GM08714 (cell line): ENCODE measurements around the gene ZYG11A.

Experiments used
- H3K4me3 ChIP-seq: fragments of 200-500 bp; sonication (Bioruptor generic); 2 replicates; pipeline ENCODE4 v1.5.1; 2014; ENCODE audit warnings: mild to moderate bottlenecking, low read length, inconsistent platforms
- ZNF274 ChIP-seq: IDR thresholded peaks from 2 replicates; pipeline ENCODE4 v1.6.1; 2012; ENCODE audit warnings: mild to moderate bottlenecking, low read depth, low read length

The ZYG11A gene

GRCh38 chr1:52919051-52919722 lies 76.6 kb downstream of the ZYG11A start:
- no peak overlapping the region for H3K4me3 ChIP-seq
- no peak for TF ChIP-seq ZNF274

- no peak for TF ChIP-seq ZNF274
Measured at GRCh38 chr1:52919723-52920483, 77.3 kb downstream of the ZYG11A start.

GRCh38 chr1:52920791-52921291 lies 78.3 kb downstream of the ZYG11A start:
- H3K4me3 ChIP-seq = peak overlapping the region; percentile 41; the same call in 1 of the 2 replicates
- TF ChIP-seq ZNF274 = no peak

More at GRCh38 chr1:52919723-52920483, 77.3 kb downstream of the ZYG11A start:
- no peak overlapping the region for H3K4me3 ChIP-seq

DNA sequence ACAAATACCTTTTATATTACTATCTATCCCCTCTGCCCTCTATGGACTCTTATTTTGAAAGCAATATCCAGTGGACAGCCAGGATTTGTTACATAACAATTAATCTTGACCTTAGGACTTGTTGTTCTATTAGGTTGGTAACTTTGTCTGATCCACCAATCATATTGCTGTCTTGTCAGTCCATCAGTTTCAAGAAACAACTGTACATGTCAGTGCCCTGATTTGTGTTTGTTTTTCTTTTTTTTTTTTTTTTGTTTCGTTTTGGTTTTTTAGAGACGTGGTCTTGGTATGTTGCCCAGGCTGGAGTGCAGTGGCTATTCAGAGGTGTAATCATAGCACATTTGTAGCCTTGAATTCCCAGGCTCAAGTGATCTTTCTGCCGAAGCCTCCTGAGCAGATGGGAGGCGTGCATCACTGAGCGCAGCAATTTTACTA lies 83.0 kb downstream of the ZYG11A start:
- TF ChIP-seq ZNF274 = no peak
- H3K4me3 ChIP-seq = no peak overlapping the region

DNA sequence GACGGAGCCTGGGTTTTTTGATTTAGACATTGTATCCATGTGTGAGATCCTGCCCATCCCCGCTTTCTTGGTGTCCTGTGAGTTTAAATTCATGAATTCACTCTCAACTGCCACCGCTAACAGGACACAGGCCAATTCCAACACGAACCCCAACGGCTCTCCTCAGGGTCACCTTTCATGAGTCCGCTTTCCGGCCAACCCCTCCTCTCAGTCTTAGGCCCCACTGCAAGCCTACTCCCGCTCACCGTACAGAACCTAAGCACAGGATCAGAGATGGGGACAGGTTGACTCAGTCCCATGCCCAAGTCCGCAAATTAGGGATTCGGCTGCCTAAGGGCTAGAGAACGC lies 84.3 kb downstream of the ZYG11A start:
- peak overlapping the region; percentile 47; the same call in 1 of the 2 replicates for H3K4me3 ChIP-seq
- TF ChIP-seq ZNF274 = no peak

DNA sequence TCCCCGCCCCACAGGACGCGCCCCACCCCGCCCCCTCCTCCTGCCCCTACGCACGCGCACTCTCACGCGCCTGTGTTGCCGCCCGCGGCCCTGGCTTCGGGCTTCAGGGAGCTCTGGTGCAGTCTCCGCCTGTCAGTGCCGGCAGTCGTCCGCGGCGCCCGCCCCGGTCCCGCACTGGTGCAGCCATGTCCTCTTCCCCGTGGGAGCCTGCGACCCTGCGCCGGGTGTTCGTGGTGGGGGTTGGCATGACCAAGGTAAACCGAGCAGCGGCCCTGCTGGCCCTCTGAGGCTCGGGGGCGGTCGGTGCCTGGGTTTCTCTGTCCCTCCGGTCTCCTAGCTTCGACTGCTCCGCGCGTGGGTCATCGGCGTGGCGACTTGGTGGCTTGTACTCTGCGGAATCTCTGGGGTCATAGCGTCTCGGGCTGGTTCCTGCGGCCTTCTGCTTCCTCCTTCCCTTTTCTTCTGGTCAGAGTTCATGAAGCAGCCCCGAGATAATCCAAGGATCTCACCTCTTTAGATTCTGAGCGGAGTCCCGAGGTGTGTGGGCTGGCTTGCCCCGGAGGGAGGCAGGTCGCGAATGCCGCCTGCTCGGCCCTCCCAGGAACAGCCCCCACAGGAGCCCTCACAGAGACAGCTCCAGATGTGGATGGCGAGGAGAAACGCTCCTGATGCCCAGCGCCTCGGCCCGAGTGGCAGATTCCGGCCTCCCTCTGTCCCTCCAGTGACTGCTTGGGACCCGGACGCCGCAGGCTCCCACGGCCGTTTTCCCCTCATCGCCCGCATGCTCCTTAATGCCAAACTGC lies 84.9 kb downstream of the ZYG11A start, which contains the start of gene SCP2:
Gene SCP2 (plus strand): TSS at position 65 of the 803 bp plus-strand sequence. CDS start 121 bp downstream, at position 186.
- peak within 1 kb of the TSS; percentile 73; the same call in 1 of the 2 replicates for H3K4me3 ChIP-seq
- TF ChIP-seq ZNF274 = no peak

- TF ChIP-seq ZNF274 = no peak
- H3K4me3 ChIP-seq = peak overlapping the region; percentile 73; the same call in 1 of the 2 replicates
Measured at GRCh38 chr1:52928015-52928404, 85.5 kb downstream of the ZYG11A start.

DNA sequence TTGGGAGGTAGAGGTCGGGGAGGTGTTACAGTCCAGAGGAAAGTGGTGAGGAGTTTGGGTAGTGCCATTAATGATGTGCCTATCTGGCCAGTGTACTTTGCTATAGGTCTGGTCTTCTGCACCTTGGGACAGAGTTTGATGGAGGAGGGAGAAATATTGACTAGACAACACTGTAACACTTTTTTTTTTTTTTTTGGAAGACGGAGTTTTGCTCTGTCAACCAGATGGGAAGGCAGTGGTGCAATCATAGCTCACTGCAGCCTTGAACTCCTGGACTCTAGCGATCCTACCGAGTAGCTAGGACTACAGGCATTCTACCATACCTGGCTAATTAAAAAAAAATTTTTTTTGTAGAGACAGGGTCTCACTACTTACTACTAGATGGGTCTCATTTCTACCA lies 86.5 kb downstream of the ZYG11A start:
- no peak overlapping the region for H3K4me3 ChIP-seq
- no peak for TF ChIP-seq ZNF274

GRCh38 chr1:52937433-52938182 lies 95.0 kb downstream of the ZYG11A start:
- TF ChIP-seq ZNF274 = no peak

DNA sequence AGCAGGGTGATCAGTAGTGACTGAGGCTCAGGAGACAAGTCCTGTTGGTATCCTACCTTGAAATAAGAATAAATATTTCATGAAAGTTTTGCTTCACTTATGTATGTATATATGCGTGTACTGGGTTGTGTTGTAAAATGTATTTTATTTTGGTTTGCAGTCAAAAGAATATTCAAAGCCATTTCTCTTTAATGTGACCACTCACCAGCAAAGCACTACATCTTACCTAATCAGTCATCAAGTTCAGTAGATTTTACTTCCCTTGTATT lies 95.6 kb downstream of the ZYG11A start:
- TF ChIP-seq ZNF274 = no peak
- H3K4me3 ChIP-seq = no peak overlapping the region

More at GRCh38 chr1:52937433-52938182, 95.0 kb downstream of the ZYG11A start:
- no peak overlapping the region for H3K4me3 ChIP-seq

GRCh38 chr1:52943876-52944416 lies 101.4 kb downstream of the ZYG11A start:
- no peak overlapping the region for H3K4me3 ChIP-seq
- TF ChIP-seq ZNF274 = no peak

DNA sequence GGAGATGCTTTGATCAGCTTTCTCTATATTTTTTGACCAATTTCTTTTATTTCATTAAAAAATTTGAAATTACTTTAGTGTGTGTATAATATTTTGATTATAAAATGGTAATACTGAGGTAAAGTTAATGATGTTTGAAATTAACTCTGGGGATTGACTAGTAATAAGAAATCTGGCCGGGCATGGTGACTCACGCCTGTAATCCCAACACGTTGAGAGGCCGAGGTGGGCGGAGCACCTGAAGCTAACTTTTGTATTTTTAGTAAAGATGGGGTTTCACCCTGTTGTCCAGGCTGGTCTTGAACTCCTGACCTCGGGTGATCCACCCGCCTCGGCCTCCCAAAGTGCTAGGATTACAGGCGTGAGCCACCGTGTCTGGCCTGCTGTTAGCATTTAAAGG lies 102.0 kb downstream of the ZYG11A start:
- no peak overlapping the region for H3K4me3 ChIP-seq
- TF ChIP-seq ZNF274 = no peak
